Suprapubic skin (tissue), 4 donors: Measurements from ENCODE around the gene CFAP77.

Source experiments
- EP300 ChIP-seq: sonication (generic); formaldehyde crosslinking; IDR thresholded peaks from one replicate; pipeline ENCODE4 v1.6.1; 2017; ENCODE audit warnings: antibody characterized with exemption
- POLR2A ChIP-seq, 2 donors: fragments of 450-650 bp; IDR thresholded peaks; one replicate each; pipeline ENCODE4 v1.6.1; 2017; ENCODE audit warnings: antibody characterized with exemption in 2 of 2, mild to moderate bottlenecking in 2 of 2, moderate library complexity in 2 of 2
- POLR2AphosphoS5 ChIP-seq, 3 donors: sonication (generic); formaldehyde crosslinking; IDR thresholded peaks; one replicate each; pipeline ENCODE4 v1.6.1; 2017; ENCODE audit warnings: antibody characterized with exemption in 3 of 3
- TF ChIP-seq, protein P1 (sequence below), 2 donors: fragments of 200-600 bp in 1 of 2; fragments of 450-650 bp in 1 of 2; sonication (generic) in 1 of 2; IDR thresholded peaks; one replicate each; pipeline ENCODE4 v1.5.1; 2016 to 2019; ENCODE audit warnings: antibody characterized with exemption in 2 of 2, mild to moderate bottlenecking in 1 of 2, moderate library complexity in 1 of 2

DNA sequence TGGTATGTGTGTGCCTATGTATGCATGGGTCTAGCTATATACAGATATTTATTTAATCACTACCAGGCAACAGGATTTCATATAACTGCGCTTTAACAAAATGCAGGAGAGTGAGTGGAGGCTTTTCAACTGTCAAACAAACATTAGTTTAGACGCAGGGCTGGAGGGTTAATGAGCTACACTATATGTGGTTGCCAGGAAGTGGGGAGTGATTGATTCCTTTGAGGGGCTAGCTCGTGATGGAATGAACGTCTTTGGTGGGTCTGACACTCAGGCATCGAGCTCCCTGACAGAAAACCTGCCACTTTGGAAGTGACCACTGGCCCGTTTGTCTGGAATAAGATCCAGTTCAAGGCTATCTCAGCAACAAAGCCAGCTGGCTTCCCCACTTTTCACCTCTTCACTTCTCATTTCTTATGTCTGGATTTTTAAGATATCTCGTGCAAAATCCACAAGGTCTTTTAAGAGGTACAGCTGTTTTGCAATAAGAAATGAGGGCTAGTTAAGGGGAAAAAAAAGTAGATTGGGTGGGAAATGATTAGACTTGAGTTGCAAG lies 78.0 kb downstream of the CFAP77 start:
- TF ChIP-seq, protein P1, sequence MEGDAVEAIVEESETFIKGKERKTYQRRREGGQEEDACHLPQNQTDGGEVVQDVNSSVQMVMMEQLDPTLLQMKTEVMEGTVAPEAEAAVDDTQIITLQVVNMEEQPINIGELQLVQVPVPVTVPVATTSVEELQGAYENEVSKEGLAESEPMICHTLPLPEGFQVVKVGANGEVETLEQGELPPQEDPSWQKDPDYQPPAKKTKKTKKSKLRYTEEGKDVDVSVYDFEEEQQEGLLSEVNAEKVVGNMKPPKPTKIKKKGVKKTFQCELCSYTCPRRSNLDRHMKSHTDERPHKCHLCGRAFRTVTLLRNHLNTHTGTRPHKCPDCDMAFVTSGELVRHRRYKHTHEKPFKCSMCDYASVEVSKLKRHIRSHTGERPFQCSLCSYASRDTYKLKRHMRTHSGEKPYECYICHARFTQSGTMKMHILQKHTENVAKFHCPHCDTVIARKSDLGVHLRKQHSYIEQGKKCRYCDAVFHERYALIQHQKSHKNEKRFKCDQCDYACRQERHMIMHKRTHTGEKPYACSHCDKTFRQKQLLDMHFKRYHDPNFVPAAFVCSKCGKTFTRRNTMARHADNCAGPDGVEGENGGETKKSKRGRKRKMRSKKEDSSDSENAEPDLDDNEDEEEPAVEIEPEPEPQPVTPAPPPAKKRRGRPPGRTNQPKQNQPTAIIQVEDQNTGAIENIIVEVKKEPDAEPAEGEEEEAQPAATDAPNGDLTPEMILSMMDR (IDR thresholded peaks at IDR 0.05), result no peak
- TF ChIP-seq POLR2AphosphoS5 (IDR thresholded peaks at IDR 0.05) (no peak), POLR2A (IDR thresholded peaks at IDR 0.05) (no peak), EP300 (no peak)
